ENCODE measurements around the gene SPOCK2. TPM values are rescaled to one million over a fixed set of nuclear protein-coding genes. Genes with fewer than 3 reads are reported as not detected.
A peak's percentile ranks its signal among the peaks of the same experiment; 100 is the strongest.

SPOCK2 gene
- total and polyA plus RNA-seq, 10 of the 15 experiments (the other 5 are each of a cell fraction or from before 2014, with no cell fraction given), result 0.02 to 1.5 (median 0.58) TPM

GRCh38 chr10:72133517-72133916 lies 45.2 kb upstream of the SPOCK2 start (continued):
- no peak for TF ChIP-seq STAT1 (conservative IDR thresholded peaks at IDR 0.05)
- no peak for TF ChIP-seq TCF3 (IDR thresholded peaks at IDR 0.05; ENCODE audit: borderline replicate concordance, insufficient read depth, low read depth, low read length)
- TF ChIP-seq SMARCA5 (IDR thresholded peaks at IDR 0.05), result no peak
- TF ChIP-seq USF1 (IDR thresholded peaks at IDR 0.05; ENCODE audit: borderline replicate concordance, extremely low read length, insufficient read depth, low read depth, low read length), result no peak
- peak; percentile 94 for TF ChIP-seq MTA2 (IDR thresholded peaks at IDR 0.05; ENCODE audit: low read depth)
- TF ChIP-seq BMI1 (IDR thresholded peaks at IDR 0.05; ENCODE audit: borderline replicate concordance), result no peak
- no peak for TF ChIP-seq NFXL1 (IDR thresholded peaks at IDR 0.05; ENCODE audit: borderline replicate concordance)
- TF ChIP-seq ZNF274 (IDR thresholded peaks at IDR 0.05; ENCODE audit: insufficient read depth, insufficient read length), result no peak
- no peak for TF ChIP-seq CEBPZ (IDR thresholded peaks at IDR 0.05; ENCODE audit: low read depth, low read length)
- no peak for TF ChIP-seq ELK1 (IDR thresholded peaks at IDR 0.05; ENCODE audit: low read depth, low read length)
- peak; percentile 73; the same call in 1 of the 2 replicates for TF ChIP-seq ZNF217 (IDR thresholded peaks at IDR 0.05)
- TF ChIP-seq CREB1 (IDR thresholded peaks at IDR 0.05; ENCODE audit: low read depth), result 0 out of 2 replicates have a peak, but pooled peaks have one; percentile 49
- no peak for TF ChIP-seq TAF1 (IDR thresholded peaks at IDR 0.05; ENCODE audit: borderline replicate concordance, low read depth, low read length)
- peak; percentile 85 for TF ChIP-seq MLLT1 (IDR thresholded peaks at IDR 0.05)
- peak; percentile 61 to 66; a peak in 2 of 4 replicates for TF ChIP-seq BHLHE40 (IDR thresholded peaks at IDR 0.05; ENCODE audit: borderline replicate concordance in 1 of 2, low read depth in 2 of 2, low read length in 1 of 2)
- no peak for TF ChIP-seq ATF3 (IDR thresholded peaks at IDR 0.05; ENCODE audit: borderline replicate concordance, extremely low read depth, low read depth, low read length)
- TF ChIP-seq CHD4 (IDR thresholded peaks at IDR 0.05), result no peak
- no peak for TF ChIP-seq SUPT20H (IDR thresholded peaks at IDR 0.05; ENCODE audit: borderline replicate concordance, control insufficient read depth, low read depth, low read length)
- peak in 1 of 2 experiments; percentile 73; a peak in 2 of 4 replicates for TF ChIP-seq ETV6 (conservative IDR thresholded peaks at IDR 0.05 in 1 of 2, IDR thresholded peaks at IDR 0.05 in 1 of 2; ENCODE audit: borderline replicate concordance in 1 of 2, low read depth in 1 of 2)
- TF ChIP-seq RELA (IDR thresholded peaks at IDR 0.05; ENCODE audit: borderline replicate concordance, partially characterized antibody), result no peak
- TF ChIP-seq PML (IDR thresholded peaks at IDR 0.05; ENCODE audit: low read length), result 0 out of 2 replicates have a peak, but pooled peaks have one; percentile 46
- TF ChIP-seq POLR2AphosphoS2 (IDR thresholded peaks at IDR 0.05; ENCODE audit: low read depth, low read length), result no peak
- peak; percentile 93 for TF ChIP-seq EED (IDR thresholded peaks at IDR 0.05; ENCODE audit: low read depth)
- TF ChIP-seq RAD21 (IDR thresholded peaks at IDR 0.05; ENCODE audit: insufficient read depth, low read depth, low read length), result no peak

Data from GM12878 (cell line).